AG09319 (cell line): ENCODE data around the gene FAM117A.

ENCODE experiments used
- DNase-seq: peaks from one replicate; pipeline ENCODE4 v3.0.0-alpha.2; 2010; ENCODE audit warnings: low read depth; ENCODE audit errors: extremely low read depth
- TF ChIP-seq, protein P1 (sequence below): IDR thresholded peaks from 2 replicates; pipeline ENCODE4 v1.5.1; 2011; ENCODE audit warnings: low read depth, mild to moderate bottlenecking, inconsistent platforms, low read length, moderate library complexity

Gene FAM117A

DNA sequence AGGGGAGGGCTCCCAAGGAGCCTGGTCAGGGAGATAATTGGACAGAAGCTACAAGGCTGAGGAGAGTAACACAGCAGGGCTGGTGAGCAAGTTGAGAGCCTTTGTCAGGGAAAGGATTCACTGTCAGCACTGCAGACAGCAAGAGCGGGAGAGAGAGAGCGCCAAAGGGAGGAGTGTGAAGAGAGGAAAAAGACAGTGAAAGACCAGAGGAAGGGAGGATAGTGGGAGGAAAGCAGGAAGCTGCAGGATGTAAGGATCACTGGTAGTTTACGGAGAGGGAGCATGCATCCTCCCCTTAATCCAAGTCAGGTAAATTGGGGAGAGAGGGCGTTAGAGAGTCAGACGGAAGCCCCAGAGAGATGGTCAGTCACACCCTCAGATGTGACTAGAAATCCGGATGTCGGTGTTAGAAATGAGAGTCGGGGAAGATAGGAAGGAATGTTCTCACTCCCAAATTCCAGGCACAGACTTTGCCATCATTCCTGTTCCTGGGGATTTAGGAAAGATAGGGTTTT lies 72.2 kb downstream of the FAM117A start:
- DNase-seq: no peak
- TF ChIP-seq, protein P1, sequence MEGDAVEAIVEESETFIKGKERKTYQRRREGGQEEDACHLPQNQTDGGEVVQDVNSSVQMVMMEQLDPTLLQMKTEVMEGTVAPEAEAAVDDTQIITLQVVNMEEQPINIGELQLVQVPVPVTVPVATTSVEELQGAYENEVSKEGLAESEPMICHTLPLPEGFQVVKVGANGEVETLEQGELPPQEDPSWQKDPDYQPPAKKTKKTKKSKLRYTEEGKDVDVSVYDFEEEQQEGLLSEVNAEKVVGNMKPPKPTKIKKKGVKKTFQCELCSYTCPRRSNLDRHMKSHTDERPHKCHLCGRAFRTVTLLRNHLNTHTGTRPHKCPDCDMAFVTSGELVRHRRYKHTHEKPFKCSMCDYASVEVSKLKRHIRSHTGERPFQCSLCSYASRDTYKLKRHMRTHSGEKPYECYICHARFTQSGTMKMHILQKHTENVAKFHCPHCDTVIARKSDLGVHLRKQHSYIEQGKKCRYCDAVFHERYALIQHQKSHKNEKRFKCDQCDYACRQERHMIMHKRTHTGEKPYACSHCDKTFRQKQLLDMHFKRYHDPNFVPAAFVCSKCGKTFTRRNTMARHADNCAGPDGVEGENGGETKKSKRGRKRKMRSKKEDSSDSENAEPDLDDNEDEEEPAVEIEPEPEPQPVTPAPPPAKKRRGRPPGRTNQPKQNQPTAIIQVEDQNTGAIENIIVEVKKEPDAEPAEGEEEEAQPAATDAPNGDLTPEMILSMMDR: no peak

DNA sequence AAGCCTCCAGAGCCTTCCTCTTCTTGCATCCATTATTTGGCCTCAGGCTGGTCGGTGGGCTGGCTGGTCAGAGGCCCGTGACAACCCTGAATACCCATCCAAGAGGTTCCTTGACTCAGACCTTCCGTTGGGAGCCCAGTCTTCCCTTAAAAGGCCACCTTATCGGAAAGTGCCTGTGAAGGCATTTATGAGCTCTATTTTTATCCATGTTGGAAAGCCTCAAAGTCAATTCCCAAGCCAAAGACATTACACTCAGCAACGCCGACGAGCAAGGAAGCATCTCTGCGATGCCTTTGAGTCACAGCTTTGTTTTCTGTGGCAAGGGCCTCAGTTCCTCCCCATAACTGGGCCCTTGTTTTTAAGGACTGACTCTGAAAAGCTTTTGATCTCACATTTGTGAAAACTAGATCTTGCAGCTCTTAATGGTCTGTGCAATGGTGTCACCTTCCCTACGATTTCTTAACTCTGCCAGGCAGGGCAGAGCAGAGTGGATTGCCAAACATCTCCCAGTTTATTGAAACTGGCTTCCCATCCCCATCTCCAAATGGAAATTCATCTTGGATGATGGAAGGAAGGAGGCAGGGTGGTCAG lies 72.8 kb downstream of the FAM117A start:
- no peak for DNase-seq
- TF ChIP-seq, protein P1: no peak

DNA sequence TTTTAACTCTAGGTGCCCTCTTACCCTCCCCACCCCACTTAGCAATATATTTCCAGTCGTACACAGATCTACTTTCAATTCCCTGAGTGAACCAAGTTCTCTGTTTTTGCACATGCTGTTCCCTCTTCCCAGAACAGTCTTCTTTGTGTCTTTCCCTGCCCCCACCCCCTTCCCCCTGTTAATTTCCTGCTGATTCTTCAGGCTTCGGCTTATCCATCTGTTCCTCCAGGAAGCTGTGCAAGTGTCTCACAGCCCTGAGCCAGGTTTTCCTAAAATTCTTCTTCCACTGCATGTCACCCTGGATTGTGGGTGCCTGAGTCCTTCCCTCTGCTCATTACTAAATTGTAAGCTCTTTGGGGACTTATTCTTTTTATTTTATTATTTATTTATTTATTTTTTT lies 73.7 kb downstream of the FAM117A start:
- TF ChIP-seq, protein P1: no peak
- DNase-seq: no peak

DNA sequence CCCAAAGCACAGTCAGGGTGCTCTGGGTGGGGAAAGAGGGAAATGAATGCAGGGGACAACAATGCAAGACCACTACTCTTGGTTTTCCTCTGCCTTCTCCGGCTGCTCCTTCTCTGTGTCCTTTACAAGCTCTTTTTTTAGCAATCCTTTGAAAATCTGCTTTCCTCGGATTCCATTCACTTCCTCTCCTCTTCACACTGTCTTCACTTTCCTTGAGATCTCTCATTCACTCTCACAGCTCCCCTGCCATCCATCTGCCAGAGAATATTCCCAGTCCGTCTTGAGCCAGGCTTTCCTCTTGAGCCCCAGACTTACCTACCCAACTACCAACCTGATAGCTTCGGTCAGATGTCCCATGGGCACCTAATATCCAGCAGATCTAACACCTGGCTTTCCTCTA lies 75.1 kb downstream of the FAM117A start:
- TF ChIP-seq, protein P1: no peak
- no peak for DNase-seq

DNA sequence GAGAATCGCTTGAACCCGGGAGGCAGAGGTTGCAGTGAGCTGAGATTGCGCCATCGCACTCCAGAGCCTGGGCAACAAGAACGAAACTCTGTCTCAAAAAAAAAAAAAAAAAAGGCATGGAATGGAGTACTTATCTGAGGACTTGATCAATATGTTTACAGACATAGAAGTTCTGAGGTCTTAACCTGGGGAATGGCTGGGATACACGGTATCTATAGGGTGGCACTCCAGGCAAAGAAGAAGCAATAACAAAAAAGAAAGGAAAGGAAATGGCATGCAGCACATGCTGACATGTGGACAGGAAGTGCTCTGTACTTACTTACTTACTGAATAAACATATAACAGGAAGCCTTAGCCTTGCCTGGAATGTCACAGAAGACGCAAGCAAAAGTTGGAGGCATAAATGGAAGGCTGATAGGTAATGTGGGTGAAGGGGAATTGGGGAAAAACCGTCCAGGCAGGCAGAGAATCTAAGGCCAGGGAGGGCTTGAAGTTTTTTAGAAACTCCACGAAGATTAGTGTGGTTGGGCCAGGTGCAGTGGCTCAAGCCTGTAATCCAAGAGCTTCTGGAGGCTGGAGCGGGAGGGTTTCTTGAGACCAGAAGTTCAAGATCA lies 75.9 kb downstream of the FAM117A start:
- TF ChIP-seq, protein P1: no peak
- no peak for DNase-seq

DNA sequence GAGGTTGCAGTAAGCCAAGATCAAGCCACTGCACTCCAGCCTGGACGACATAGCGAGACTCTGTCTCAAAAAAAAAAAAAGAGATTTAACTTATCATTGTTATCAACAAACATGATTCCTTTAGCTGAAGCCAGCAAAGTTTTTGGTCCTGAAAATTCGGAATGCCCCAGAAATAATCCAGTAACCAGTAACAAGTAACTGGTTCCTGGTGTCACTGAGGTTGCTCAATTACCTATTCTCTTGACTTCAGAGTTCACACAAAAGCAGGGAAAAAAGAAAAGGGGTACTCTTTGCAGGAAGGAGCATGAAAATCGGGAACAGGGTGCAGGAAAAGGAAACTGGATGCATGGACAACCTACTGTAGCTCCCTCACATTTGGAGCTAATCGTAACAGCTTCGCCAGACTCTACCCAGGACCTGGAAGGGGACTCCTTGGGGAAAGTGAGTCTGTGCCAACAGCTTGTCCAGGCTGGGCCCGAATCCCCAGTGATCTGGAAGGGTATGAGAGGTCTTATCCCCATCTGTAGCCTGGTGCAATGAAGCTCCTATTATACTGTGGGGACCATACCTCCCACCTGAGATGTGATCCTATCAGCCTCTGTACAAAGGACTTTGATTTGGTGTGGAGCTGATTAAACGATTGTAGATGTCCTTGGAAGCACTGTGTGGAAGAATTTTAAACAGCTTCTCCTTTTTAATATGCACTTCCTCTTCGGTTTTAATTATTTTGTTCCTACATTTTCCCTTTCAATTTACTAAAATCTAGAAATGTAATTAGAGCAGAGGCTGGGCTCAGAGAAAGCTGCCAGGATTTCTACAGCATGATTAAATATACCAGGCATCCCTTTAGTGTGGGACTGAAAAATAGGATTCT lies 82.6 kb downstream of the FAM117A start:
- TF ChIP-seq, protein P1: no peak
- no peak for DNase-seq

DNA sequence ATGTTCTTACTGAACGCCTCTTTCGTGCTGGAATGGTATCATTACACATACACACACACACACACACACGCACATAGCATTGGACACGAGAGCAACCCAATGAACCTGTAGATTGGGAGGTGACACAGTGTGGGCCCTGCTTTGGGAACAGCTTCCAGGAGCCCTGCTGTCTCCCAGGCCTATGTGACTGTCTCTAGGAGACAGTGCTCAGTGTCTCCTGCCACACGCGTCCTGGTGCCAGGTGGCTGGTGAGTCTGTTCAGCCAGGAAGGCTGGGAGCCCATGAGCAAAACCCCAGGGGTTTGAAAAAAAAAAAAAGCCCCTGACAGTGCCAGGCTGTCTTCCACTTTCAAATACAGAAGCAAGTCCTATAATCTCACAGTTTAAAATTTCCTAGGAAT lies 83.6 kb downstream of the FAM117A start:
- DNase-seq: no peak
- TF ChIP-seq, protein P1: no peak
